NT2/D1 (cell line): ENCODE measurements around the gene CASQ2.

Experiments used
- DNase-seq: peaks from one replicate; pipeline ENCODE4 v3.0.0-alpha.2; 2011; ENCODE audit warnings: low read depth, low spot score
- H3K27me3 ChIP-seq: 2 replicates; pipeline ENCODE4 v1.6.0; 2011; ENCODE audit warnings: mild to moderate bottlenecking; ENCODE audit not compliant: insufficient read length, insufficient read depth
- H3K36me3 ChIP-seq: 2 replicates; pipeline ENCODE4 v1.6.1; 2011; ENCODE audit warnings: mild to moderate bottlenecking, low read length, mixed read lengths; ENCODE audit not compliant: insufficient read depth, insufficient read length
- H3K4me1 ChIP-seq: 2 replicates; pipeline ENCODE4 v1.5.1; 2011; ENCODE audit not compliant: insufficient read depth, insufficient read length
- H3K4me3 ChIP-seq: 2 replicates; pipeline ENCODE4 v1.5.1; 2011; ENCODE audit warnings: low read depth; ENCODE audit not compliant: insufficient read length
- H3K9ac ChIP-seq: 2 replicates; pipeline ENCODE4 v1.6.0; 2011; ENCODE audit warnings: low read depth; ENCODE audit not compliant: insufficient read length
- H3K9me3 ChIP-seq: 2 replicates; pipeline ENCODE4 v1.5.1; 2011; ENCODE audit warnings: mild to moderate bottlenecking, low read length; ENCODE audit not compliant: insufficient read depth
- SUZ12 ChIP-seq: IDR thresholded peaks from 2 replicates; pipeline ENCODE4 v1.6.1; 2011; ENCODE audit not compliant: insufficient read length, insufficient read depth; ENCODE audit errors: extremely low read depth
- YY1 ChIP-seq: IDR thresholded peaks from 2 replicates; pipeline ENCODE4 v1.6.1; 2011; ENCODE audit not compliant: insufficient read length, insufficient read depth
- ZNF274 ChIP-seq: IDR thresholded peaks from 2 replicates; pipeline ENCODE4 v1.6.1; 2011; ENCODE audit warnings: mild to moderate bottlenecking, low read depth, low read length

CASQ2 gene

GRCh38 chr1:115768549-115768948 lies at the start of gene CASQ2:
Gene CASQ2, minus strand, starts transcription at chr1:115768714. Its CDS starts 173 bp downstream, at chr1:115768541.
- Histone ChIP-seq H3K4me3 (no peak within 1 kb of the TSS), H3K9ac (no peak within 1 kb of the TSS), H3K4me1 (no peaks in the 10 kb centered on the region), H3K27me3 (no peaks in the 10 kb centered on the region), H3K9me3 (no peaks in the 10 kb centered on the region), H3K36me3 (no peaks in the 10 kb centered on the region)
- no peak for TF ChIP-seq ZNF274
- no peak for TF ChIP-seq SUZ12
- TF ChIP-seq YY1 = no peak
- no peak for DNase-seq

DNA sequence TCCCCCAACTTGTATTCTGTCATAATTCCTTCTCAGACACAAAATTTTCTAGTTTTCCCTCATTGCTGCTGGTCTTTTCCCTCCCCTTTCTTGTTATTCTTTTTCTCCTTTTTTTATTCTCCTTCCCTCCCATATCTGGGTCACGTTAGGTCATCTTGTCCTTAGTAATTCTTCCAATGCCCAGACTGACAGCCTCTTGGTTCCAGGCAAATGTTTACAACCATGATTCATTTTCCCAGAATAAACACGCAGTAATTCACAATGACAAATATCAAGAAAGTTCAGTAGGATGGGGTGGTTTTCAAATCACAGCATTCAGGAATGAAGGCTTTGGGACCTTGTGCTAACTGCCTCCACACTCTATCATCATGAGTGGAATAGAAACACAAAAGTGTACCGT lies 47.2 kb upstream of the CASQ2 start:
- Histone ChIP-seq H3K9ac (no peak overlapping the region), H3K36me3 (no peaks in the 10 kb centered on the region), H3K4me3 (no peak overlapping the region), H3K4me1 (no peaks in the 10 kb centered on the region), H3K9me3 (no peaks in the 10 kb centered on the region), H3K27me3 (no peaks in the 10 kb centered on the region)
- DNase-seq = no peak
- TF ChIP-seq ZNF274 = no peak
- TF ChIP-seq SUZ12 = no peak
- no peak for TF ChIP-seq YY1

GRCh38 chr1:115814685-115815398 lies 46.3 kb upstream of the CASQ2 start:
- no peak for DNase-seq
- H3K9me3 ChIP-seq = no peaks in the 10 kb centered on the region
- H3K4me3 ChIP-seq = no peak overlapping the region
- H3K9ac ChIP-seq = no peak overlapping the region
- no peaks in the 10 kb centered on the region for H3K36me3 ChIP-seq
- TF ChIP-seq YY1 (no peak), ZNF274 (no peak), SUZ12 (no peak)
- no peaks in the 10 kb centered on the region for H3K27me3 ChIP-seq
- H3K4me1 ChIP-seq = no peaks in the 10 kb centered on the region

- no peaks in the 10 kb centered on the region for H3K9me3 ChIP-seq
- DNase-seq = no peak
- no peak for TF ChIP-seq YY1
- TF ChIP-seq ZNF274 = no peak
- no peak for TF ChIP-seq SUZ12
Measured at GRCh38 chr1:115813727-115814126, 45.2 kb upstream of the CASQ2 start.

GRCh38 chr1:115811140-115811828 lies 42.8 kb upstream of the CASQ2 start:
- Histone ChIP-seq H3K9me3 (no peaks in the 10 kb centered on the region), H3K4me1 (no peaks in the 10 kb centered on the region), H3K27me3 (no peaks in the 10 kb centered on the region), H3K9ac (no peak overlapping the region), H3K36me3 (no peaks in the 10 kb centered on the region), H3K4me3 (no peak overlapping the region)
- DNase-seq = no peak
- TF ChIP-seq ZNF274 (no peak), YY1 (no peak), SUZ12 (no peak)

More at GRCh38 chr1:115813727-115814126, 45.2 kb upstream of the CASQ2 start:
- Histone ChIP-seq H3K27me3 (no peaks in the 10 kb centered on the region), H3K4me3 (no peak overlapping the region), H3K36me3 (no peaks in the 10 kb centered on the region), H3K4me1 (no peaks in the 10 kb centered on the region), H3K9ac (no peak overlapping the region)

- no peaks in the 10 kb centered on the region for H3K27me3 ChIP-seq
- TF ChIP-seq SUZ12 (no peak), YY1 (no peak), ZNF274 (no peak)
- no peaks in the 10 kb centered on the region for H3K4me1 ChIP-seq
- no peak overlapping the region for H3K4me3 ChIP-seq
- no peak overlapping the region for H3K9ac ChIP-seq
- no peaks in the 10 kb centered on the region for H3K9me3 ChIP-seq
- DNase-seq = no peak
- no peaks in the 10 kb centered on the region for H3K36me3 ChIP-seq
Measured at GRCh38 chr1:115810609-115811008, 42.1 kb upstream of the CASQ2 start.

- Histone ChIP-seq H3K4me3 (no peak overlapping the region), H3K27me3 (no peaks in the 10 kb centered on the region), H3K4me1 (no peaks in the 10 kb centered on the region), H3K36me3 (no peaks in the 10 kb centered on the region), H3K9ac (no peak overlapping the region), H3K9me3 (no peaks in the 10 kb centered on the region)
- DNase-seq = no peak
- TF ChIP-seq YY1 = no peak
- TF ChIP-seq ZNF274 = no peak
- no peak for TF ChIP-seq SUZ12
Measured at GRCh38 chr1:115809847-115810246, 41.3 kb upstream of the CASQ2 start.
